ENCODE data around the gene TENT4A.

The TENT4A gene

GRCh38 chr5:6750951-6751685 lies 37.9 kb downstream of the TENT4A start:
- DNase-seq, result no peak
- TF ChIP-seq POLR2A (IDR thresholded peaks at IDR 0.05; ENCODE audit: low read length) (no peak), GATA1 (IDR thresholded peaks at IDR 0.05; ENCODE audit: low read depth, low read length) (no peak)

- TF ChIP-seq GATA1 (IDR thresholded peaks at IDR 0.05; ENCODE audit: low read depth, low read length) (no peak), POLR2A (IDR thresholded peaks at IDR 0.05; ENCODE audit: low read length) (no peak)
- no peak for DNase-seq
Observed at GRCh38 chr5:6752236-6752635, 39.0 kb downstream of the TENT4A start.

GRCh38 chr5:6752782-6753181 lies 39.5 kb downstream of the TENT4A start:
- DNase-seq, result no peak
- TF ChIP-seq POLR2A (IDR thresholded peaks at IDR 0.05; ENCODE audit: low read length) (no peak), GATA1 (IDR thresholded peaks at IDR 0.05; ENCODE audit: low read depth, low read length) (no peak)

GRCh38 chr5:6753851-6754250 lies 40.6 kb downstream of the TENT4A start:
- no peak for DNase-seq

GRCh38 chr5:6754766-6755165 lies 41.5 kb downstream of the TENT4A start:
- no peak for DNase-seq
- TF ChIP-seq GATA1 (IDR thresholded peaks at IDR 0.05; ENCODE audit: low read depth, low read length), result no peak
- no peak for TF ChIP-seq POLR2A (IDR thresholded peaks at IDR 0.05; ENCODE audit: low read length)

More at GRCh38 chr5:6753851-6754250, 40.6 kb downstream of the TENT4A start:
- TF ChIP-seq POLR2A (IDR thresholded peaks at IDR 0.05; ENCODE audit: low read length), result no peak
- no peak for TF ChIP-seq GATA1 (IDR thresholded peaks at IDR 0.05; ENCODE audit: low read depth, low read length)

- no peak for DNase-seq
- TF ChIP-seq POLR2A (IDR thresholded peaks at IDR 0.05; ENCODE audit: low read length) (no peak), GATA1 (IDR thresholded peaks at IDR 0.05; ENCODE audit: low read depth, low read length) (no peak)
Observed at GRCh38 chr5:6755519-6755918, 42.3 kb downstream of the TENT4A start.

- no peak for TF ChIP-seq POLR2A (IDR thresholded peaks at IDR 0.05; ENCODE audit: low read length)
- TF ChIP-seq GATA1 (IDR thresholded peaks at IDR 0.05; ENCODE audit: low read depth, low read length), result no peak
- no peak for DNase-seq
Observed at GRCh38 chr5:6755941-6756340, 42.7 kb downstream of the TENT4A start.

GRCh38 chr5:6757414-6757969 lies 44.3 kb downstream of the TENT4A start:
- TF ChIP-seq GATA1 (IDR thresholded peaks at IDR 0.05; ENCODE audit: low read depth, low read length) (no peak), POLR2A (IDR thresholded peaks at IDR 0.05; ENCODE audit: low read length) (no peak)

GRCh38 chr5:6758236-6758635 lies 45.0 kb downstream of the TENT4A start:
- DNase-seq, result no peak
- no peak for TF ChIP-seq POLR2A (IDR thresholded peaks at IDR 0.05; ENCODE audit: low read length)
- TF ChIP-seq GATA1 (IDR thresholded peaks at IDR 0.05; ENCODE audit: low read depth, low read length), result no peak

More at GRCh38 chr5:6757414-6757969, 44.3 kb downstream of the TENT4A start:
- no peak for DNase-seq

- no peak for TF ChIP-seq POLR2A (IDR thresholded peaks at IDR 0.05; ENCODE audit: low read length)
- TF ChIP-seq GATA1 (IDR thresholded peaks at IDR 0.05; ENCODE audit: low read depth, low read length), result no peak
- DNase-seq, result no peak
Observed at GRCh38 chr5:6758706-6759105, 45.5 kb downstream of the TENT4A start.

- peak in 1 of 2 experiments; percentile 37 for DNase-seq
- TF ChIP-seq GATA1 (IDR thresholded peaks at IDR 0.05; ENCODE audit: low read depth, low read length) (no peak), POLR2A (IDR thresholded peaks at IDR 0.05; ENCODE audit: low read length) (no peak)
Observed at GRCh38 chr5:6759401-6759800, 46.2 kb downstream of the TENT4A start.

GRCh38 chr5:6759983-6760382 lies 46.8 kb downstream of the TENT4A start:
- DNase-seq, result no peak
- TF ChIP-seq GATA1 (IDR thresholded peaks at IDR 0.05; ENCODE audit: low read depth, low read length) (no peak), POLR2A (IDR thresholded peaks at IDR 0.05; ENCODE audit: low read length) (no peak)

GRCh38 chr5:6760686-6761085 lies 47.5 kb downstream of the TENT4A start:
- DNase-seq, result no peak
- TF ChIP-seq GATA1 (IDR thresholded peaks at IDR 0.05; ENCODE audit: low read depth, low read length) (no peak), POLR2A (IDR thresholded peaks at IDR 0.05; ENCODE audit: low read length) (no peak)

GRCh38 chr5:6761333-6761732 lies 48.1 kb downstream of the TENT4A start:
- DNase-seq, result no peak
- TF ChIP-seq GATA1 (IDR thresholded peaks at IDR 0.05; ENCODE audit: low read depth, low read length) (no peak), POLR2A (IDR thresholded peaks at IDR 0.05; ENCODE audit: low read length) (no peak)

- TF ChIP-seq POLR2A (IDR thresholded peaks at IDR 0.05; ENCODE audit: low read length) (no peak), GATA1 (IDR thresholded peaks at IDR 0.05; ENCODE audit: low read depth, low read length) (no peak)
- no peak for DNase-seq
Observed at GRCh38 chr5:6762116-6762515, 48.9 kb downstream of the TENT4A start.
